ENCODE measurements around the gene SPINT2. TPM values are rescaled to one million over a fixed set of nuclear protein-coding genes. Genes with fewer than 3 reads are reported as not detected.
A peak's percentile ranks its signal among the peaks of the same experiment; 100 is the strongest.

The SPINT2 gene
- total and polyA plus RNA-seq, 4 experiments from 2014 or later = 35.7 to 94.5 (median 56.3) TPM

DNA sequence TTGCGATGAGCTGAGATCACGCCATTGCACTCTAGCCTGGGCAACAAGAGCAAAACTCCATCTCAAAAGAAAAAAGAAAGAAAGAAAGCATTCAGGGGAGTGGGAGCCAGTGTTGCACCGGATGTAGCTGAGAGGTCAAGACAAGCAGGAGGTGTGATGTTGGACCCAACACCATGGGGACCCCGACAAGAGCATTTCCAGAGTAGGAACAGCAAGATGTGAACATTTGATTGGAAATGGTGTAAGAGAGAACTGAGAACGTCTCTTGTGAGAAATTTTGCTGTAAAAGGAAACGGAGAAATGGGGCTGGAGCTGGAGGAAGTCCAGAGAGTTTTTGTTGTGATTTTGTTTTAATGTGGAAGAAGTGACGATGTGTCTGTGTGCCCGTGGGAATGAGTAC, 24.6 kb upstream of the SPINT2 start:
- POLR2A ChIA-PET (ENCODE audit: partially characterized antibody) = no interaction called here
- H3K27me3 ChIP-seq (ENCODE audit: insufficient read depth, low read length) = no peaks in the 10 kb centered on the region
- intact Hi-C loops (cut with micrococcal nuclease) = loop anchor here (5.0 kb wide), 1 partner anchor 338 kb away; no protein-coding TSS in a partner anchor
- Mint-ChIP-seq H3K27me3 (peaks cover 2 to 3% of the 10 kb centered on the region in 2 donors), H3K9me3 (peaks cover 0 to 2% (median 0%) of the 10 kb centered on the region in 8 donors), H3K27ac (no peak overlapping the region), H3K36me3 (no peaks in the 10 kb centered on the region), H3K4me1 (peaks cover 2 to 5% (median 3%) of the 10 kb centered on the region in 4 donors), H3K4me3 (no peak overlapping the region)
- H3K36me3 ChIP-seq (ENCODE audit: insufficient read depth, low read length) = no peaks in the 10 kb centered on the region
- CTCF ChIA-PET (ENCODE audit: partially characterized antibody) = interaction anchor here (1.0 to 7.3 kb wide), 3 partner anchors 93 to 337 kb away, joined by 3 to 73 read pairs (median 4); partner anchors contain the start of genes CATSPERG and FAM98C
- no peak for DNase-seq
- no peak overlapping the region for H3K27ac ChIP-seq (ENCODE audit: low read depth, low read length)
- no peaks in the 10 kb centered on the region for H3K4me1 ChIP-seq (ENCODE audit: insufficient read depth, low read length)
- H3K4me3 ChIP-seq (ENCODE audit: low read length in 2 of 2) = no peak overlapping the region
- no peaks in the 10 kb centered on the region for H3K9me3 ChIP-seq (ENCODE audit: control insufficient read depth in 1 of 2, low read length in 2 of 2)

DNA sequence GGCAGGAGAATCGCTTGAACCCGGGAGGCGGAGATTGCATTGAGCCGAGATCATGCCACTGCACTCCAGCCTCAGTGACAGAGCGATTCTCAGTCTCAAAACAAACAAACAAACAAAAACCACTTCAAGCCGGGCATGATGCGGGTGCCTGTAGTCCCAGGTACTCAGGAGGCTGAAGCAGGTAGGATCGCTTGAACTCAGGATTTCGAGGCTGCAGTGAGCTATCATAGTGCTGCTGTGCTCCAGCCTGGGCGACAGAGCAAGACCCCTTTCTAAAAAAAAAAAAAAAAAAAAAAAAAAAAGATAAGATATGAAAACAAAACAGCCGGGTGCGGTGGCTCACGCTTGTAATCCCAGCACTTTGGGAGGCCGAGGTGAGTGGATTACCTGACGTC, 21.1 kb upstream of the SPINT2 start:
- Mint-ChIP-seq H3K9me3 (peaks cover 0 to 3% (median 0%) of the 10 kb centered on the region in 8 donors), H3K27me3 (peaks cover 2 to 4% of the 10 kb centered on the region in 2 donors), H3K27ac (peak overlapping the region in 1 of 7 donors; percentile 48), H3K4me1 (peaks cover 2 to 5% (median 3%) of the 10 kb centered on the region in 4 donors), H3K36me3 (no peaks in the 10 kb centered on the region), H3K4me3 (peak overlapping the region in 1 of 8 donors; percentile 75)
- Histone ChIP-seq H3K4me3 (ENCODE audit: low read length in 2 of 2) (no peak overlapping the region), H3K4me1 (ENCODE audit: insufficient read depth, low read length) (no peaks in the 10 kb centered on the region), H3K36me3 (ENCODE audit: insufficient read depth, low read length) (no peaks in the 10 kb centered on the region), H3K27me3 (ENCODE audit: insufficient read depth, low read length) (no peaks in the 10 kb centered on the region), H3K9me3 (ENCODE audit: control insufficient read depth in 1 of 2, low read length in 2 of 2) (no peaks in the 10 kb centered on the region), H3K27ac (ENCODE audit: low read depth, low read length) (no peak overlapping the region)
- POLR2A ChIA-PET (ENCODE audit: partially characterized antibody) = interaction anchor here (1.8 kb wide), 2 partner anchors 92 to 131 kb away, joined by 6 to 8 read pairs; partner anchors contain the start of genes CATSPERG and PSMD8
- DNase-seq = no peak
- CTCF ChIA-PET (ENCODE audit: partially characterized antibody) = interaction anchor here (0.6 to 7.3 kb wide), 17 partner anchors 9 to 725 kb away, joined by 3 to 73 read pairs (median 4); partner anchors contain the start of genes CATSPERG, PSMD8, SPINT2 and WDR87
- intact Hi-C loops (cut with micrococcal nuclease) = loop anchor here (5.0 kb wide), 1 partner anchor 341 kb away; no protein-coding TSS in a partner anchor

DNA sequence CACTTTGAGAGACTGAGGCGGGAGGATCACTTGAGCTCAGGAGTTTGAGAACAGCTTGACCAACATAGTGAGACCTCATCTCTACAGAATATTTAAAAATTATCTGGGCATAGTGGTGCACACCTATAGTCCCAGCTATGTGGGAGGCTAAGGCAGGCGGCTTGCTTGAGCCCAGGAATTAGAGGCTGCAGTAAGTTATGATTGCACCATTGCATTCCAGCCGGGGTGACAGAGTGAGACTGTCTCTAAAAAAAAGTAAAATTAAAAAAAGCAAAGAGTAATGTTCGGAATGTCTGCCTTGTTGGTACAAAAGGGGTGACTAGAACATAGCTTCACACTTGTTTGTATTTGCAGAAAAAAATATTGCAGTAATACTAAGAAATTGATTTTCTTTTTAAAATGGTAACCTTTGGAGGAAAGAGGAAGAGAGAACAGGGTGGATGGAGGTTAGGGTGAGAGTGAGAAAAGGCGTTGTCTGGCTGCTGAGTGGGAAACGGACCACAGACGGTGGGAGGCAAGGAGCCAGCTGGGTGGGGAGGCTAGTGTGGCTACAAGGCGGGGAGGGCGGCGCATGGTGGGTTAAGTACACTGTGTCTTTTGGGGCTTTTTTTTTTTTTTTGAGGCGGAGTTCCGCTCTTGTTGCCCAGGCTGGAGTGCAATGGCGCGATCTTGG, 18.4 kb upstream of the SPINT2 start:
- ChIA-PET POLR2A (ENCODE audit: partially characterized antibody) (interaction anchor here (0.7 kb wide), 1 partner anchor 196 kb away, joined by 3 read pairs; no protein-coding TSS in a partner anchor), CTCF (ENCODE audit: partially characterized antibody) (interaction anchor here (0.6 to 7.3 kb wide), 4 partner anchors 32 to 344 kb away, joined by 3 to 73 read pairs (median 3); partner anchors contain the start of gene CATSPERG)
- Histone ChIP-seq H3K4me3 (ENCODE audit: low read length in 2 of 2) (no peak overlapping the region), H3K27me3 (ENCODE audit: insufficient read depth, low read length) (no peaks in the 10 kb centered on the region), H3K27ac (ENCODE audit: low read depth, low read length) (no peak overlapping the region), H3K36me3 (ENCODE audit: insufficient read depth, low read length) (no peaks in the 10 kb centered on the region), H3K9me3 (ENCODE audit: control insufficient read depth in 1 of 2, low read length in 2 of 2) (no peaks in the 10 kb centered on the region), H3K4me1 (ENCODE audit: insufficient read depth, low read length) (no peaks in the 10 kb centered on the region)
- no peak overlapping the region for H3K4me3 Mint-ChIP-seq
- intact Hi-C loops (cut with micrococcal nuclease) = no loop called here
- H3K27ac Mint-ChIP-seq = no peak overlapping the region
- peaks cover 0 to 1% (median 0%) of the 10 kb centered on the region in 8 donors for H3K9me3 Mint-ChIP-seq
- no peak for DNase-seq
- H3K27me3 Mint-ChIP-seq = peaks cover 0 to 4% of the 10 kb centered on the region in 2 donors
- no peaks in the 10 kb centered on the region for H3K36me3 Mint-ChIP-seq
- peaks cover 2 to 5% (median 3%) of the 10 kb centered on the region in 4 donors for H3K4me1 Mint-ChIP-seq

- no peaks in the 10 kb centered on the region for H3K36me3 ChIP-seq (ENCODE audit: insufficient read depth, low read length)
- Mint-ChIP-seq H3K36me3 (no peaks in the 10 kb centered on the region), H3K4me3 (no peak overlapping the region), H3K4me1 (peaks cover 2 to 5% (median 4%) of the 10 kb centered on the region in 4 donors), H3K27ac (no peak overlapping the region), H3K27me3 (peaks cover 6 to 7% of the 10 kb centered on the region in 2 donors), H3K9me3 (peaks cover 0 to 1% (median 0%) of the 10 kb centered on the region in 8 donors)
- no peaks in the 10 kb centered on the region for H3K27me3 ChIP-seq (ENCODE audit: insufficient read depth, low read length)
- H3K4me3 ChIP-seq (ENCODE audit: low read length in 2 of 2) = no peak overlapping the region
- ChIA-PET CTCF (ENCODE audit: partially characterized antibody) (interaction anchor here (1.0 to 7.3 kb wide), 3 partner anchors 11 to 86 kb away, joined by 3 to 73 read pairs (median 3); partner anchors contain the start of gene CATSPERG), POLR2A (ENCODE audit: partially characterized antibody) (no interaction called here)
- DNase-seq = no peak
- intact Hi-C loops (cut with micrococcal nuclease) = no loop called here
- no peak overlapping the region for H3K27ac ChIP-seq (ENCODE audit: low read depth, low read length)
- H3K9me3 ChIP-seq (ENCODE audit: control insufficient read depth in 1 of 2, low read length in 2 of 2) = no peaks in the 10 kb centered on the region
- no peaks in the 10 kb centered on the region for H3K4me1 ChIP-seq (ENCODE audit: insufficient read depth, low read length)
These were observed 17.2 kb upstream of the SPINT2 start for GRCh38 chr19:38247126-38247525.

DNA sequence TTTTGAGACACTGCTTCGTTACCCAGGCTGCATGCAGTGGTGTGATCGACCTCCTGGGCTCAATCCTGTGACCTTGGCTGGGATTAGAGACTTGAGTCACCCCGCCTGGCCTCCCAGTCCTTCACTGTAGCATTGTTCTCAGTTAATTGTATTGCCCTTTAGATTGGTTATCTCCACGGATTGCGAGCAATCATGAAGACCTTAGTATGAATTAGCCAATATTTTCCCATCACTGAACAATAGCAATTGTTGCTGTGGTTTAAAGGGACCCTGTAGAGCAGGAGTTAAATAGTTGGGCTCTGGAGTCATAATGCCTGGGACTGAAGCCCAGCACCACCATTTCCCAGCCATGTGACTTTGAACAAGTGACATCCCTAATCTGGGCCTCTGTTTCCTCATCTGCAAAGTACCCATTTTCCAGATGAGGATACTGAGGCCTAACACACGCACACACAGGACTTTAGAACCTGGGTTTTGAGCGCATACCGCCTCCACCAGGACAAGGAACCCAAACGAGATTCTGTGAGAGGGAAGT, 16.6 kb upstream of the SPINT2 start:
- Mint-ChIP-seq H3K36me3 (no peaks in the 10 kb centered on the region), H3K27ac (no peak overlapping the region), H3K4me3 (no peak overlapping the region), H3K9me3 (peaks cover 0 to 1% (median 0%) of the 10 kb centered on the region in 8 donors), H3K27me3 (peaks cover 6 to 7% of the 10 kb centered on the region in 2 donors), H3K4me1 (peaks cover 2 to 5% (median 4%) of the 10 kb centered on the region in 4 donors)
- H3K36me3 ChIP-seq (ENCODE audit: insufficient read depth, low read length) = no peaks in the 10 kb centered on the region
- no peaks in the 10 kb centered on the region for H3K4me1 ChIP-seq (ENCODE audit: insufficient read depth, low read length)
- CTCF ChIA-PET (ENCODE audit: partially characterized antibody) = interaction anchor here (1.0 to 1.1 kb wide), 2 partner anchors 12 to 88 kb away, joined by 3 read pairs; partner anchors contain the start of gene CATSPERG
- no peak for DNase-seq
- no peaks in the 10 kb centered on the region for H3K9me3 ChIP-seq (ENCODE audit: control insufficient read depth in 1 of 2, low read length in 2 of 2)
- POLR2A ChIA-PET (ENCODE audit: partially characterized antibody) = no interaction called here
- intact Hi-C loops (cut with micrococcal nuclease) = no loop called here
- no peaks in the 10 kb centered on the region for H3K27me3 ChIP-seq (ENCODE audit: insufficient read depth, low read length)
- no peak overlapping the region for H3K4me3 ChIP-seq (ENCODE audit: low read length in 2 of 2)
- no peak overlapping the region for H3K27ac ChIP-seq (ENCODE audit: low read depth, low read length)

- Mint-ChIP-seq H3K4me1 (peaks cover 2 to 5% (median 4%) of the 10 kb centered on the region in 4 donors), H3K9me3 (peaks cover 0 to 1% (median 0%) of the 10 kb centered on the region in 8 donors), H3K27ac (no peak overlapping the region), H3K27me3 (peaks cover 6 to 7% of the 10 kb centered on the region in 2 donors), H3K4me3 (no peak overlapping the region), H3K36me3 (no peaks in the 10 kb centered on the region)
- Histone ChIP-seq H3K27ac (ENCODE audit: low read depth, low read length) (no peak overlapping the region), H3K4me1 (ENCODE audit: insufficient read depth, low read length) (no peaks in the 10 kb centered on the region), H3K27me3 (ENCODE audit: insufficient read depth, low read length) (no peaks in the 10 kb centered on the region), H3K4me3 (ENCODE audit: low read length in 2 of 2) (no peak overlapping the region), H3K36me3 (ENCODE audit: insufficient read depth, low read length) (no peaks in the 10 kb centered on the region), H3K9me3 (ENCODE audit: control insufficient read depth in 1 of 2, low read length in 2 of 2) (no peaks in the 10 kb centered on the region)
- no peak for DNase-seq
- intact Hi-C loops (cut with micrococcal nuclease) = no loop called here
- ChIA-PET POLR2A (ENCODE audit: partially characterized antibody) (no interaction called here), CTCF (ENCODE audit: partially characterized antibody) (interaction anchor here (1.1 kb wide), 1 partner anchor 87 kb away, joined by 3 read pairs; the partner anchor contains the start of gene CATSPERG)
These were observed 16.0 kb upstream of the SPINT2 start for GRCh38 chr19:38248421-38248820.

DNA sequence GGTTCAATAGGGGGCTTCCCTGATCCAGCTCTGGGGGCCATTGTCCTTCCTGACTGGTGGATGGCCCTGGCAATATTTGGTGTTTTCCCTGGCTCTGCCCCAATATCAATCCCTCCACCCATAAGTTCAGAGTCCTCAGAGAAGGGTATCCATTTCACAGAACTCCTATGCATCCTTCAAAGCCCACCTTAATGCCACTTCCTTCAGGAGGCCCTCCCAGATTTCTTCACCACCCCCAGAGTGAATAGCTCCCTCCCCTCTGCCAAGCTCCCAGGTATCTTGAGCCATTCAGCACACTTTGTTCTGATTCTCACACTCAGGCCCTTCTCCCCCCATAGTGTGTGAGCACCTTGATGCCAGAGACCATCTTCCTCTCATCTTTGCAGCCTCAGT, 13.9 kb upstream of the SPINT2 start:
- H3K27ac ChIP-seq (ENCODE audit: low read depth, low read length) = no peak overlapping the region
- no peaks in the 10 kb centered on the region for H3K27me3 ChIP-seq (ENCODE audit: insufficient read depth, low read length)
- no peaks in the 10 kb centered on the region for H3K9me3 ChIP-seq (ENCODE audit: control insufficient read depth in 1 of 2, low read length in 2 of 2)
- Mint-ChIP-seq H3K27ac (no peak overlapping the region), H3K4me1 (peaks cover 0 to 3% (median 0%) of the 10 kb centered on the region in 4 donors), H3K27me3 (peaks cover 8 to 9% of the 10 kb centered on the region in 2 donors), H3K4me3 (no peak overlapping the region), H3K36me3 (no peaks in the 10 kb centered on the region), H3K9me3 (peaks cover 0 to 1% (median 0%) of the 10 kb centered on the region in 8 donors)
- no peaks in the 10 kb centered on the region for H3K4me1 ChIP-seq (ENCODE audit: insufficient read depth, low read length)
- H3K36me3 ChIP-seq (ENCODE audit: insufficient read depth, low read length) = no peaks in the 10 kb centered on the region
- intact Hi-C loops (cut with micrococcal nuclease) = no loop called here
- POLR2A ChIA-PET (ENCODE audit: partially characterized antibody) = interaction anchor here (1.1 kb wide), 1 partner anchor 69 kb away, joined by 3 read pairs; the partner anchor contains the start of gene KCNK6
- DNase-seq = no peak
- no peak overlapping the region for H3K4me3 ChIP-seq (ENCODE audit: low read length in 2 of 2)
- CTCF ChIA-PET (ENCODE audit: partially characterized antibody) = no interaction called here
